ENCODE data around the gene AUTS2. TPM values are rescaled to one million over a fixed set of nuclear protein-coding genes. Genes with fewer than 3 reads are reported as not detected.

Gene AUTS2
- total and polyA plus RNA-seq, 2 of the 8 experiments (the other 6 are each of a cell fraction or from before 2014, with no cell fraction given) = 25.9 to 101 TPM

- Histone ChIP-seq H2BK120ac (replicated peaks; ENCODE audit: low read depth, low read length) (no peak overlapping the region), H2BK12ac (ENCODE audit: low read depth, low read length) (no peak overlapping the region), H4K91ac (replicated peaks; ENCODE audit: insufficient read length, low read length) (no peak overlapping the region), H2BK20ac (ENCODE audit: low read length) (no peak overlapping the region), H2AFZ (ENCODE audit: low read length) (no peak overlapping the region), H3K27me3 (replicated peaks in 1 of 4; ENCODE audit: control insufficient read depth in 3 of 4, extremely low read depth in 1 of 4, insufficient read depth in 3 of 4, low read length in 3 of 4) (no peaks in the 10 kb centered on the region), H3K9ac (replicated peaks in 1 of 4; ENCODE audit: extremely low read depth in 1 of 4, low read depth in 3 of 4, low read length in 3 of 4) (no peak overlapping the region), H3K56ac (replicated peaks; ENCODE audit: insufficient read length, low read depth, low read length) (no peak overlapping the region), H3K9me3 (ENCODE audit: insufficient read depth in 2 of 2, low read depth in 1 of 2, low read length in 1 of 2) (peaks cover 4 to 6% of the 10 kb centered on the region in 2 experiments; a peak in 3 of 4 replicates), H3K27ac (ENCODE audit: low read depth, low read length) (no peak overlapping the region), H4K8ac (ENCODE audit: extremely low read depth, insufficient read depth, low read length) (no peak overlapping the region), H2BK5ac (ENCODE audit: low read depth, low read length) (no peak overlapping the region), H3K23me2 (ENCODE audit: low read depth, low read length) (no peaks in the 10 kb centered on the region), H3K4me2 (ENCODE audit: insufficient read depth in 1 of 2, low read depth in 2 of 2, low read length in 2 of 2) (no peak overlapping the region), H2BK15ac (ENCODE audit: low read length) (no peak overlapping the region), H2AK5ac (ENCODE audit: low read depth, low read length) (no peak overlapping the region), H3K36me3 (ENCODE audit: control insufficient read depth in 2 of 4, insufficient read depth in 4 of 4, low read length in 3 of 4) (no peaks in the 10 kb centered on the region), H3K14ac (ENCODE audit: insufficient read length) (no peak overlapping the region), H3K79me1 (ENCODE audit: low read depth, low read length) (no peaks in the 10 kb centered on the region), H3K4ac (replicated peaks; ENCODE audit: insufficient read length, low read depth, low read length) (no peak overlapping the region), H4K5ac (ENCODE audit: insufficient read length, low read depth, low read length) (no peak overlapping the region), H3K79me2 (ENCODE audit: control insufficient read depth in 1 of 2, insufficient read depth in 2 of 2, low read length in 2 of 2) (no peaks in the 10 kb centered on the region), H3K23ac (ENCODE audit: insufficient read length) (no peak overlapping the region), H3K4me1 (replicated peaks in 1 of 4; ENCODE audit: control insufficient read depth in 3 of 4, insufficient read depth in 4 of 4, low read length in 3 of 4) (no peaks in the 10 kb centered on the region), H3K18ac (ENCODE audit: extremely low read depth, low read length) (no peak overlapping the region), H3K4me3 (ENCODE audit: extremely low read depth in 1 of 4, insufficient read depth in 2 of 4, low read depth in 3 of 4, low read length in 4 of 4) (no peak overlapping the region), H4K20me1 (replicated peaks in 1 of 2; ENCODE audit: control insufficient read depth in 1 of 2, insufficient read depth in 2 of 2, low read length in 2 of 2) (no peaks in the 10 kb centered on the region)
- TF ChIP-seq, protein P1, sequence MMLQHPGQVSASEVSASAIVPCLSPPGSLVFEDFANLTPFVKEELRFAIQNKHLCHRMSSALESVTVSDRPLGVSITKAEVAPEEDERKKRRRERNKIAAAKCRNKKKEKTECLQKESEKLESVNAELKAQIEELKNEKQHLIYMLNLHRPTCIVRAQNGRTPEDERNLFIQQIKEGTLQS (IDR thresholded peaks at IDR 0.05; ENCODE audit: insufficient read depth, low read depth, low read length) = no peak
- TF ChIP-seq KDM1A (IDR thresholded peaks at IDR 0.05; ENCODE audit: borderline replicate concordance, low read length) (no peak), JUND (IDR thresholded peaks at IDR 0.05; ENCODE audit: low read length) (no peak), ZNF274 (IDR thresholded peaks at IDR 0.05; ENCODE audit: borderline replicate concordance, extremely low read depth, low read length) (no peak), SP1 (IDR thresholded peaks at IDR 0.05; ENCODE audit: low read depth, low read length) (no peak), RBBP5 (IDR thresholded peaks at IDR 0.05; ENCODE audit: borderline replicate concordance, low read depth, low read length) (no peak), TBP (IDR thresholded peaks at IDR 0.05; ENCODE audit: low read depth, low read length) (no peak), BCL11A (IDR thresholded peaks at IDR 0.05; ENCODE audit: low read depth in 2 of 2, low read length in 2 of 2) (no peak), CBX8 (IDR thresholded peaks at IDR 0.05; ENCODE audit: borderline replicate concordance, low read depth, low read length) (no peak)
- DNase-seq (ENCODE audit: low read depth in 1 of 2, low spot score in 2 of 2) (no peak), FAIRE-seq (no peak)
- WGBS, 2 experiments (ENCODE audit: extremely low coverage in 1 of 2, insufficient coverage in 1 of 2, insufficient read length in 1 of 2, insufficient replicate concordance in 2 of 2, low coverage in 1 of 2, low lambda C conversion rate in 2 of 2, missing lambda C conversion rate in 1 of 2) = 91% methylated on average over 4 of the region's 4 CpGs; no CpG with 5 or more reads in 1 of the 2 experiments
- ChIA-PET POLR2A (ENCODE audit: partially characterized antibody) (no interaction called here), CTCF (ENCODE audit: partially characterized antibody) (interaction anchor here (0.6 kb wide), 1 partner anchor 1105 kb away, joined by 4 read pairs; no protein-coding TSS in a partner anchor)
These were observed 591.5 kb downstream of the AUTS2 start for GRCh38 chr7:70189776-70190175.
